Activated effector memory CD4-positive, alpha-beta T cell treated with anti-CD3 and anti-CD28 coated beads, Interleukin-2, amount 50 U/mL, for 16 hours (primary cell): ENCODE measurements around the gene VSIG8.
"Not testable (repeated sequence)": the region's sequence is repeated elsewhere in the genome, so short reads cannot be mapped to it uniquely, and the experiment has no call there.

Experiments used
- DNase-seq: peaks from one replicate; pipeline ENCODE4 v3.0.0-alpha.2; 2020

The VSIG8 gene

GRCh38 chr1:159862557-159862956 lies at the start of gene VSIG8:
Gene VSIG8, minus strand, starts transcription at chr1:159862657. Its CDS starts 136 bp downstream, at chr1:159862521.
- no peak for DNase-seq

DNA sequence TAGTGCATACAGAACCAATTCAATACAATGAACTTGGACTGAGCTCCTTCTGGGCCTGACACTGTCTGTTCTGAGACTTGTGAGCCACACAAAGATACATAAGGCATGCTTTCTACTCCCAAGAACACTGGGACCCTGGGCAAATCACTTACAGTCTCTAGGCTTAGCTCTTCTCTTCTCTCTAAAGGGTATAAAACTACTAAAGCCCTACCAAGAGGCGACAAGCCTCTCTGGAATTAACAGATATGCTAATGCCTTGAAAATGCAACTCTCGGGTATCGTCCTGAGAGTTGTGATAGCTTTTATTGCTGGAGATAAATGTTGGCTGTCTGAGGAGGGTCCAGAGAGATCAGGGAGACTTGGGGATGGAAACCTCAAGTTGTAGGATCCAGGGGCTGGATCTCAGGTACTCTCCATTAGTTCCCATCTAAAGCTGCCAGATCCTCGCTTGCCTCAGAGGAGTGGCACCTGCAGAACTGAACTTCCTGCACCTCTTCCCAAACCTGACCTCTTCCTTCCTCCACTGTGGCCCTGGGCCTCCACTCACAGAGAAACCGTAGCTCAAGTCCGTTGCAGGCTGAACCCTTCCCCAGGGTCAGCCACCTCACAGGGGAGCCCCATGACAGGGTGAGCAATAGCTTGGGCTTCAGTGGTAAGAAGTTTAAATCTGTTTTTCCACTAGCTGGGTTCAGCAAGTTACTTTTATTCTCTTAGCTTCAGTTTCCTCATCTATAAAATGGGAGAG lies 49.0 kb upstream of the VSIG8 start:
- DNase-seq, result no peak

DNA sequence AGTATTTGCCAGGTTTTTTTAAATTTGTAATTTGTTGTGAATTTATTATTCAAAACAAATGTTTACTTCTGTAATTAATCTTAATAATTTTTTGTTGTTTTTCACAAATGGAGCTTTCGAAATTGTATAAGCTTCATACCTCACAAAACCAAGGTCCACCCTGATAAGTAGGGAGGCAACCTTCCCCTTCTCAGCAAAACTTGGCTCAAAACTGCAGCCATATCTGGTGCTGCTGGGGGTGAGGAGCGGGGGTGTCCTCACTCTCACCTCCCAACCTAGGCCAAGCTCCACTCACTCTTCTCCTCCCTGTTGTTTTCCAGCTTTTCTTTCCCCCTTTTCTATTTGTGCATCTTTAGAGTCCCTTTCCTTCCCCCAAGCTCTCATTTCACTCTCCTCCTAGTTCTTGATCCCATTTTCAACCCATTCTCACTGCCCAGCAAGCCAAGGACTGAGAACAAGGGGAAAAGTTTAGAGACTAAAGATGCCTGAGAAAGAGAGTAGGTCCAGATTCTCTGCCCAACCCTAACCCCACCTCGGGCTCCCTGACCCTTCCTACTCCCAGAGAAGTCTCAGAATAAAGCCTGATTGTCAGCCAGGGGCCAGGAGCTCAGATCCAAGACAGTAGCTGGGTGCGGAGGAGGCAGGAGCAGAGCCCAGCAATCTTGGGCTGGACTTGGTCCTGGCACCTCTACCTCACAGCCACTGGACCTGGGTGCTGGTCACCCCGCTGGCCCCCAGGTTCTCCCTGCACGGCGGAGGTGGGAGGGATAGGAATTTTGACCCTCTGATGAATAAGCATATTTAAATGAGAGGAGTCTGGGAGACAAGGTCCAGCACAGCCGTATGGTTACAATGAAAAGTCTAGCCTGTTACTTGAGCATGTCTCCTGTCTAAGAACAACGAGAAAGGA lies 45.8 kb upstream of the VSIG8 start:
- peak; percentile 43 for DNase-seq

DNA sequence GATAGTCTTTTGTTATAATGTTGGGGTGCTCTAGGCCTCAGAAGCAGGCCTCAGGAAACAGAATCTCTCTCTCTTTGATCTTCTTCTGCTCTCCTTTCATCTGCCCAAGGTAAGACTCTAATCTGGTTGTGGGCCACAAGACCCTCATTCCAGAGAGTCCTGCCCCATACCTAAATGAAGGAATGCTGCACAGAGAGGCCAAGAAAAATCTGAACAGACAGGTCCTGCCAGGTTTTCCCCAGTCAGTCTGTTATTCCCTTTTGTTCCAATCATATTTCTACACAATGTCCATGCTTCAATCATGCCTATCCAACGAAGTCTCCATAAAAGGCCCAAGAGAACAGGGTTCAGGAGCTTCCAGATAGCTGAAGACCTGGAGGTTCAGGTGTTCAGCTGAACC lies 44.5 kb upstream of the VSIG8 start:
- DNase-seq, result no peak

- DNase-seq, result not testable (repeated sequence)
These were observed 41.6 kb upstream of the VSIG8 start for GRCh38 chr1:159904036-159904435.

DNA sequence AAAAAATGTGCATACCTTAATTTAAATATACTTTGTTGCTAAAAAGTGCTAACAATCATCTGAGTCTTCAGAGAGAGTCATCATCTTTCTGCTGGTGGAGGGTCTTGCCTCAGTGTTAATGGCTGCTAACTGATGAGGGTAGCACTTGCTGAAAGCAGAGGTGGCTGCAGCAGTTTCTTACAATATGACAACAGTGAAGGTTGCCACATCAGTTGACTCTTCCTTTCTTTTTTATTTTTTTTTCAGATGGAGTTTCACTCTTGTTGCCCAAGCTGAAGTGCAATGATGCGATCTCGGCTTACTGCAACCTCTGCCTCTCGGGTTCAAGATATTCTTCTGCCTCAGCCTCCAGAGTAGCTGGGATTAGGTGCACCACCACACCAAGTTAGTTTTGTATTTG lies 40.1 kb upstream of the VSIG8 start:
- no peak for DNase-seq

DNA sequence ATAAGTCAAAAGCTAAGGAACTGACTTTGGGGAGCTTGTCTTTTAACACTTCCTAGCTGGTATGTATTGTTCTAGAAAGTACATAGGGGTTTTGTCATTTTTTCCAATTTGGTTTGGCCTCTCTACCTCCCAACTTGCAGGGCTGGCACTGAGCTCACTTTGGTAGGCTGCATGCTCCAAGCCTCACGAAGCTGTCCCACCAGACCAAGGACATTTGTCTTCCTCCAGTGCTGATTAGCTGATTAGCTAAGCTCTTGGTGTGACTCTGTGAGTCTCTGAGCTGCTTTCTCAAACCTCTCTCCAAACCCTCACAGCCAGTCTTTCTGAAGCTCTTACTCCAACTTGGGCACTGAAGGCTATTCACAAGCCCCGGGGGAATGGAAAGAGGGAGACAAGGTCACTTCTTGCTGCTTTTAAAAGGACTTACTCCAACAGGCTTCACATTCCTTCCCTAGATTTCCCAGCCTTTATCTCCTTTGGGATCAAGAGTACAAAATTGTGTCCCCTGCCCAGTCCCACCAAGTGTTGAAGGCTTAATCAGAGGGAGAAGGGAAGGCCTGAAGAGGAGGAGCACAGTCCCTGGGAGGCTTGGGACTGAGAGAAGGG lies 38.4 kb upstream of the VSIG8 start:
- DNase-seq, result no peak

DNA sequence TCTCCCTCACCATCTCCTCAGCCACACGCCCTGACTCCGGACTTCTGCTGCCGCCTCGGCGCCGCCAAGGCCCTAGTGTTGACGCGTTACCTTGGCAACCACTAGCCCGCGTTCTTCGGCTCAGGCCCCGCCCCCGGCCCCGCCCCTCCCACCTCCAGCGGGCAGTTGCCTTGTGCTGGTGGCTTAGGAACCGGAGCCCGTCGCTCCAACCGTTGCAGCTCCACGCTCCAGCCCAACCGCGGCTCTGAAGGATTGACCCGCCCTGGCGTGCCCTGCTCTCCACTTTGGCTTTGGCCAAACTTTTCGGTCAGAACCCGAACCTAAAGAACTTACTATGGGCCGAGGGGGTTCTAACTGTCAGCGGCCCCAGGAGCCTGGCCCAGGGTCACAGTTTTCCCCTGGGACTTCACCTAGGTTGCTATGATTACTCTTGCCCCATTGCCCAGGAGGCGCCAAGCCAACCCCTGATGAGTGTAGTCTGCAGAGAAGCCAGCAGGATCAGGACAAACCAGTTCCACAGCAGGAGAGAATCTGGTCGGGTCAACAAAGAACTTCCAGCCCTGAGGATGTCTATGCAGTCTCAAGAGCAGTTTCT lies 37.7 kb upstream of the VSIG8 start, which contains the start of gene CFAP45:
Gene CFAP45, minus strand, starts transcription at position 80 of the 595 bp plus-strand sequence. Its CDS starts 67 bp downstream, at position 13.
- no peak for DNase-seq

- not testable (repeated sequence) for DNase-seq
These were observed 37.2 kb upstream of the VSIG8 start for GRCh38 chr1:159899634-159900033.

- DNase-seq, result no peak
These were observed 36.1 kb upstream of the VSIG8 start for GRCh38 chr1:159898527-159898926.

DNA sequence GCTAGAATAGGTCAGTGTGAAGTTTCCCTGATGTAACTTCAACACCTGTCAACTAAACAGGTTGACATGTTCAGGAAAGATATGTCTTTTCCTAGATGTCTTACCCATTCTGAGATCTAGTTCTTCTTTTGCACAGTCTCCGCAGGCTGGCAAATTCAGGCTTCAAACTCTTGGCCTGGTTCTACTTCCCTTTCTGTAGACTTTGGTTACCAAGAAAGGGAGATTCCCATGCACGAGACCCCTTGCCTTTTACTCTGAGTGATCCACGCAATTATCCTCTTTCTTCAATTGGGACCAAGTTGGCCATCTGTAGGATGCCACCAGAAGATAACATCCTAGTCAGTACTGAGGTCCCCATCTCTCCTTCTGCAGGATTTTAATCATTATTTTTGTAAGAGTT lies 35.5 kb upstream of the VSIG8 start:
- no peak for DNase-seq

DNA sequence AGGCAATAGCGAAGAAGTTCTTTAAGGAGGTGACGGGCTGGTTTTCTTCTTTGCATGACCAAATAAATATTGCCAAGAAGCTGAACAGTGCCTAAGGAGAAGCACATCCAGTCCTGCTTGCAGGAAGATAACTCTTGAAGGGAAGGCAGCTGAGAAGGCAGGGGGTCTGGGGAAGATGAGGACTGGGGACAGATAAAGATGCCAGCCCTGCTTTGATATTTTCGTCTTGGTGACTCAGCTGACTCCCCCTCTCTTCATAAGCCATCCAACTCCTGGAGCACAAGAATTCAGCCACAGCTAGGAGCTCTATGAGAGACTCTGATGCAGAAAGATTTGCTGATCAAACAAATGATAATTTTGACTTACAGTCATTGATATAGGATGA lies 34.1 kb upstream of the VSIG8 start:
- no peak for DNase-seq

DNA sequence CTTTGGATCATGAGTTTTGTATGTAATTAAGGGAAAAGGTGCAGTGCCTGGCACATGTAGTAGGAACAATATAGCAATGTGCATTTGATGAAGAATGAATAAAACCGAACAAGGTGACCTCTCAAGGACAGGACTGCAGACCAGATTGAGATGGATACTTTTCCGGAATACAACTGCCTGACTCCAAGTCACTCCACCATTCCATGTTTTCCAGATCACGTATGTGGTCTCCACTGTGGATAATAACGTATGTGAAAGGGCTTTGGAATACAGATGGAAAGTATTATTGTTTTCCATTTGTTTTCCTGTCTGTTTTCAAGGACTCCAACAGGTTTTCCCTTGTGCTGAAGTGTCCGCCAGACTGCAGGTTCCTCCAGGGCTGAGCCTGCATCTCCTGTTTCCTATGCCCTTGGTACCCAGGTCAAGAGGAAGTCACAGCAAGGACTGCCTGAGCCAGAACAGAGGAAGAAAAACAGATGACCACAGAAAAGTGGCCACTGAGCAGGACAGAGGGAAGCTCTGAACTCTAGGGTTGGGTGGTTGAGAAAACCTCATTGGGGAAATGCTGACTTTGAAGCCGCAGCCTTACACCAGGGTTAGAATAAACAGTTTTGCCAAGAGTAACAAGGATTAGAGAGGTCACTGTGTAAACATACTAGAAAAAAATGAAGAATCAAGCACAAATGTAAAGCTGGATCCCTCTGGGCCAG lies 33.5 kb upstream of the VSIG8 start:
- DNase-seq, result no peak

DNA sequence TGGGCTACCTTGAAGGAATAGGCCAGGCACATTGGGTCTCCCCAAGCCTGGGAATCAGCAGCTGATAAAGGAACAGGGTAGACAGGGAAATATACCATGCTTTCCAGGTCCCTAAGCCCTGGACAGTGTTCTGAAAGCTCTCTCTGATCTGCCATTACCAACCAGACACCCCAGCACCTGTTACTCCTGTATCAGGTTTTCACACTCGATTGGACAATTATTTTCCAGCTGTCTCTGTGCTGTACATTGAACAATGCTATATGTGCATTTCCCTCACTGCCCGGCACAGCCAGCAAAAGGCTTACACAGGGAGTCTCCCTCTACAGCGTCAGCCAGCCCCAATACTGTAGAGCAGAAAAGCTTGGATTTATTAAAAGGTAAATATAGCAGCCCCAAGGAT lies 32.8 kb upstream of the VSIG8 start:
- no peak for DNase-seq

DNA sequence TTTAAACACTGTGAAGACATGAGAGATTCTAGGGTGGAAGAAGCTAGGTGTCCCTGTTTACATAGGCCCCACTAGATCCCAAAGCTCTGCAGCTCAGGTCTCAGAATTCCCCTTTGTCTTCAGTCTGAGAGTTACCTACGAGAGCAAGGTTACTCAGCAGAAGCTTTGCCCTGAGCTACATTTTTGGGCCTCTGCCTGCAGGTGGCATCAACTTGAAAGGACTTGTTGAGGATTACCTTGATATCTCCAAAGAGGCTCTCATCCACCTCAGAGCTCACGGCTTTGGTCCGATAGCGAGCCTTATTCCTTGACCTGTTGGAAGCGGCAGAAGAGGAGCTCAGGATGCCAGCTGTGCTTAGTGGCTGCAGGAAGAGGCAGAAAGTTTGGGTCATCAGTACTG lies 30.5 kb upstream of the VSIG8 start:
- no peak for DNase-seq

DNA sequence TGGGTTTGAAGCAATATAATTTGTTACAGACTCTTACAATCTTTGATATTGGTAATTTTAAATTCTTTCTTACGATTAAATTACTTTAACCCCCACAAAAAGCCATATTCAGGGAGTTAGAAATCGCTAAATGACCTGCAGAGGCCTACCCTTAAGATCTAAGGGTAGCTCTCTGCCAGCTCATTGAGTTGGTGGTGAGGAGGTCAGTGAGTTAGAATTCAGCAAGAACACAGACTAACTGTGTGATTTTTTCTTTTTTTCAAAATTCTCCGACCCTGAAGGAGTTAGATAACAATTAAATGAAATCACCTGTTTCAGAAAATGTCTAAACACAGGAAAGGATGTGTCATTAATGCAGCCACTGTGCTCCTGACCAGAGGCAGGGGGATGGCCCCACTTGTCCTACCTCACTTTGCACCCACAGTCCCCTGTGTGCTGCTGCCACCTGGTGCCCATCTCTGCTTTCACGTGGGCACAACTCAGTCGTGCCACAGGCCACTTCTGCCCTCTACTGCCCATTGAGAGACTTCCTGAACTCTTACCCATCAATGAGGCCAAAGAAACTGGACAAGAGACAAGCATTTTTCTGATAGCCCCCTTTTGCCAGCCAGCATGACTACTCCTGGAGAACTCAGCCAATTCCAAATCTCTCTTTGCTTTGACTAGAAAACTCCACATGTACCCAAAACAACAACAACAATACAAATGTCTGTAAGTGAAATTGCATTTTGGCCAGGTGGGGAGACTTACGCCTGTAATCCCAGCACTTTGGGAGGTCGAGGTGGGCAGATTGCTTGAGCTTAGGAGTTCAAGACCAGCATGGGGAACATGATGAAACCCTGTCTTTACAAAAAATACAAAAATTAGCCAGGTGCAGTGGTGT lies 29.1 kb upstream of the VSIG8 start:
- DNase-seq, result peak; percentile 90

DNA sequence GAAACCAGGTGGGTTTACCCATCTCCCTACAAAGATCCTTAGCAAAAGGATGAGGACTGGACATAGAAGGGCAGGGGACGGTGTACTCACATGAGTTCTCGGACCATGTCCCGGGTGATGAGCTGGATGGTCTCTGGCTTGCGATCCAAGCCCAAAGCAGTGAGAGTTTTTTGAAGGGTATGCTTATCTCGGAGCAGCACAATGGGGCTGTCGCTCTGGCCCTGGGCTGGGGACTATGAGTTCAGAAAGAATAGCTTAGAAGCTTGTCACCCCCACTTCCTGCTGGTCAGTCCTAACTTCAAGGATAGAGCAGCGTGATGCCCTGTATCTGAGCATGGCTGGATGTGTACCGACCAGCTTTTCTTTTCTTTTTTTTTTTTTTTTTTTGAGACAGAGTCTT lies 27.9 kb upstream of the VSIG8 start:
- DNase-seq, result no peak

DNA sequence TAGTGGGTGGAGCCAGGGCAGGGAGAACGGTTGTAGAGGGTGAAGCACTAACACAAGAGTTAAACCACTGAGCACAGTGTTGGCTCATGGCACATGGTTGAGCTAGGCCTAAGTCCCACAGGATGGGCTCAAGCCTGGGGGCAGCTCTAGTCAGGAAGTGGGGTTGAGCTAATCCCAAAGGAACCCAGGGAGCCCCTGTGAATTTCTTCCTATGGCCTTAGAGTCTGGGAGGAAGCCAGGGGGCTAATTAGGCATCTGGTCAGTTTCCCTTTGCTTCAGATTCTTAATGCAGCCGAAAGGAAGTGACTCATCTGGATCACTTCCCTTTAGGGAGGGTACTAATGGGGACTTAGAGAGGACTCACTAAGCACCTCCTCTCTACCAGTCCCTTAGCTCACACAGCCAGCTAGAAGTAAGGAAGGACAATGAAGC lies 27.4 kb upstream of the VSIG8 start:
- no peak for DNase-seq

DNA sequence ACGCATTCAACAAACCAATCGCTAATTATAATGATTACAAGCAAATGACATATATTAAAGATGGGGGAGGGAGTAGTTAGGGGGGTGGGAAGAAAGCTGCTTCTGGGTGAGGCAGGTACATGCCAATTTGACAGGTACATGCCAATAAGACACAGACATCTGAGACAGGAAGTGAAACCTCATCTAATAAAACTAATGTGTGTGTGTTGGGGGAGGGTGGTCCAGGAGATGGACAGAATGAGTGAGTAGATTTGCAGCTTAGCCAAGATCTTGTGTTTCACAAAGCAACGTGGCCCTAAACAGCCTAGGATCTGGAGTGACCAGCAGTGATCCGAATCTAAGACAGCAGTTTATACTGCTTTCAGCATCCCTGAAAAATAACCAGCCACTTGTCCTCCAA lies 26.7 kb upstream of the VSIG8 start:
- no peak for DNase-seq

- no peak for DNase-seq
These were observed 21.8 kb upstream of the VSIG8 start for GRCh38 chr1:159884296-159884695.

DNA sequence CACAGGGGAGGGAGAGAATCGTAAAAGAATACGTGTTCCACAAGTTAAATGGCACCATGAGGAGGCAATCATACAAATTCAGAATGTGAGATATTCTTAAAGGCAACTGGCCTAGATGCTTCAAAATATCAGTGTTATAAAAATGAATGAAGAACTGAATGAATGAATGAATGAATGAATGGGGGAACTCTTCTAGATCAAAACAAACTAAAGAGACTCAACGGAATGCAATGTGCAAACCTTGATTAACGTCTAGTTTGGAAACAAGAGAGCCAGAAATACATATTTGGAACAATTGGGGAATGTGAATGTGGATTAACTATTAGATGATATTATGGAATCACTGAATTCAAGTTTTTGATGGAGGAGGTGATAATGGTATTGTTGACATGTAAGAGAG lies 20.7 kb upstream of the VSIG8 start:
- DNase-seq, result no peak

GRCh38 chr1:159882527-159882862 lies 20.0 kb upstream of the VSIG8 start:
- no peak for DNase-seq
